IPS-18c (cell line): ENCODE data around the gene PDE3A.
"Not testable (repeated sequence)": the region's sequence is repeated elsewhere in the genome, so short reads cannot be mapped to it uniquely, and the experiment has no call there.

Experiments used
- H3K4me3 ChIP-seq: 2 replicates; pipeline ENCODE4 v1.7.0; 2013; ENCODE audit warnings: low read depth, mild to moderate bottlenecking, low read length, moderate library complexity; ENCODE audit not compliant: insufficient read depth
- H3K9me3 ChIP-seq: one replicate; pipeline ENCODE4 v1.6.1; 2013; ENCODE audit warnings: mild to moderate bottlenecking, low read length, moderate library complexity; ENCODE audit not compliant: control insufficient read depth, insufficient read depth

Gene PDE3A

GRCh38 chr12:20588042-20588441 is 219.7 kb downstream of the PDE3A start:
- no peak overlapping the region for H3K4me3 ChIP-seq
- no peaks in the 10 kb centered on the region for H3K9me3 ChIP-seq

- H3K9me3 ChIP-seq = no peaks in the 10 kb centered on the region
- H3K4me3 ChIP-seq = no peak overlapping the region
Measured at GRCh38 chr12:20590570-20590969, 222.2 kb downstream of the PDE3A start.

DNA sequence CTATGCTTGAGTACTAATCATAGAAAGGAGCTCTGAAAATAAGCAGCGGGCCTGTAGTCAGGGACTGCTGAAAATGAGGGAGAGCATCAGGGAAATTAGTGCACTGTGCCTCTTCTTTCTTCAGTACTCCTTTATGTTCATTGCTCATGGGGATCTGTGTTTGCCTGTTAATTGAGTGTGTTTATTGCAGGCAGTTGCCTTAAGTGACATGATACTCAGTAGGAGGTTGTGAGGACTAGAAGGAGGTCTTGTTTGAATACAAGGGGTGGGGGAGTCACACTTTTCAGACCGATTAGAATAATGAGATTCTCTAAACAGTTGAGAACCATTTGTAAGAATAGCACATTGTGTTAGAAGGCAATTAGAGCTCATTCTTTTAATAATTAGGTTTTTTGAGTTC is 224.2 kb downstream of the PDE3A start:
- no peaks in the 10 kb centered on the region for H3K9me3 ChIP-seq

GRCh38 chr12:20593611-20594010 is 225.3 kb downstream of the PDE3A start:
- Histone ChIP-seq H3K4me3 (no peak overlapping the region), H3K9me3 (no peaks in the 10 kb centered on the region)

More for the DNA sequence above, 224.2 kb downstream of the PDE3A start:
- no peak overlapping the region for H3K4me3 ChIP-seq

DNA sequence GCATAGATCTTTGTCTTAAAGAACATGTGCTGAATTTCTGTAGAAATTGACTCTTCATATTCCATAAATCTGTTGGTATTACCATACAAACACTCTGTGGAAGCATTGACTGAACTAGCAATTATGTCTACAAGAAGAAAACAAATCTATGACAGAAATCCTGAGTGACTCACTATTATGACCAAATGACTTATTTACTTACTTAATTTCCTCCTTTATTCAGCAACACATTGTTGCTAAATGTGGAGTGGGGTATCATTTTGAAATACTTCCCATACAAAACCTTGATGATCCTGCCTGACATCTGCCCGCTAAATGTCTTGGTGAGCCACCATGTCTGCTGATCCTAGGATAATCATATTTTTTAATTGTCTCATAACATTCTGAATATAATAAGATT is 227.7 kb downstream of the PDE3A start:
- Histone ChIP-seq H3K9me3 (no peaks in the 10 kb centered on the region), H3K4me3 (no peak overlapping the region)

DNA sequence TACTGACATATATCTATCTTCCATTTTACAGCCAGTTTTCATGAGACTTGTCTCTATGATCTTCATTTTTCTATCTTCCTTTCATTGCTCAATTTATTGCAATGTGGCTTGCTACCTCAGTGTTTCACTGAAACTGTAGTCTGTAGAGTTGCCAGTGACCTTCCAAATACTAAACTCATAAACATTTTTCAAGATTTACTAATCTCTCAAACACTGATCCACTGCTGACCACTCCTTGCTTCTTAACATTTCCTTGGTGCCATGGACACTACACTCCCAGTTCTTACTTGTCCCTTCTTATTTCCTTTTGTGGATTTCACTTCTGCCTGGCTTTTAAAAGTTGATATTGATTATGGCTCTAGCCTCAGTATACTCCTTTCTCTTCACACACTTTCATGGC is 231.4 kb downstream of the PDE3A start:
- Histone ChIP-seq H3K4me3 (no peak overlapping the region), H3K9me3 (no peaks in the 10 kb centered on the region)

DNA sequence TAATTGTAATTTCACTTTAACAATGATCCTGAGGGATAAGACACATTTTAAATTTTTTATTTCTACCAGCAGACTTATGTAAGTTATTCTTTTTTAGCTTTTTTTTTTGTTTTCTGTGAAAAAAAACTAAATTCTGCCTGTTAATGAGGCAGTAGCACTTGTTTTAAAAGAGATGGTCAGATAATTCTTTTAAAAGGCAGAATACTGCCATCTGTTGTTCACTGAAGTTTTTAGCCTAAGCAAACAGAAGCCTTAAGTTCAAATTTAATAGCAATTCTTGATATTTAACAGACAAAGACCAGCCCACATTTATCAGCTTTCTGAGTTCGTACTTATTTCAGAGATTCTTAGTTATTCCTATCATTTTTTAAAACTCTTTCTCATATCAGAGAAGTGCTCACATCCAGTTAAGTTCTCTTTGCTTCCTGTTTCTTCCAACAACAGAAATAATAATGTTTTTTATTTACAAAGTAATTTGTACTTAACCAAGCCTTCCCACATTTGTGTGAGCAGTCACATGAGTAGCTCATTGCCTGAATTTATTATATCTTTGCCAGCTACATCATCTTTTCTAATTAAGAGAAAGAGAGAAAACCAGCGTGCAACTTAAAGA is 233.4 kb downstream of the PDE3A start:
- Histone ChIP-seq H3K4me3 (no peak overlapping the region), H3K9me3 (no peaks in the 10 kb centered on the region)

GRCh38 chr12:20602641-20603391 is 234.5 kb downstream of the PDE3A start:
- Histone ChIP-seq H3K4me3 (no peak overlapping the region), H3K9me3 (no peaks in the 10 kb centered on the region)

DNA sequence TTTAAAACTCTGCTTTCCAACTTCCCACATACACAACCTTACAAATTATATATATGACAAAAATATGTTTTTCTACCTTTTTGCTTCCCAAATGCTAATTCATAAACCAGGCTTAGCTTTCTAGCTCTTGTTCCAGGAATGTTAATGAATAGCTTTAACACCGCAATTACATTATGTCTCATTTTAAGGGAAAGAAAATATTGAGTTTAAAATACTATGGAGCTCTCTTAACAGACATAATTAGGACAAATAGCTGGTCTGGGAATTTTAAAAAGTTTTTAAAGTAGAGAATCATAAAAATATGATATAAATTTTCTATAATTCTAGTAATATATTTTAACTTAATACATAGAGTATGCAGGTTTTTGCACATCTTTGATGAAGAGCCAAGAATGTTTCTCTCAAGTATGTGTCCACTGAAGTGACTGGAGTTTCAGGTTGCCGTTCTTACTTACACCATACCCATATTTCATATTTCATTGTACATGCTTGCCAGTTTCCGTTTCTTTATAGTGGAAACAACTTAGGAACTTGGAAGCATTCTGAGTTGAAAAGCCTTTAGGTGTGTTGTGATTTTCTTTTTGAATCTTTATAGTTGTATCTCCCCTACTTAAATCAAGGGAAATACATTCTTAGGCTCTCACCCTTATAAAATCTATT is 236.2 kb downstream of the PDE3A start:
- Histone ChIP-seq H3K4me3 (no peak overlapping the region), H3K9me3 (no peaks in the 10 kb centered on the region)

DNA sequence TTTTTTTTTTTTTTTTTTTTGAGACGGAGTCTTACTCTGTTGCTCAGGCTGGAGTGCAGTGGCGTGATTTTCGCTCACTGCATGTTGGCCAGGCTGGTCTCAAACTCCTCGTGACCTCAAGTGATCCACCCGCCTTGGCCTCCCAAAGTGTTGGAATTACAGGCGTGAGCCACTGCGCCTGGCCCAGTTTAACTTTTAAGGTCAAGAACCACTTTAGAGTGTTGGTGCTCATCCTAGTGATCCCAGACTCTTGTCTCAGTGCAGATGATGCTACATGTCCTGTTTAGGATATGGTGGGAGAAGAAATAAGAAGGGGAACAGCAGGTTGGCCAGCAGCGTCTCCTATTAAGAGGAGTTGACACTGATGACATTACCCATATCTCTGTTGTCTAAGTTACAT is 246.7 kb downstream of the PDE3A start:
- H3K4me3 ChIP-seq, H3K9me3 ChIP-seq: not testable (repeated sequence)

DNA sequence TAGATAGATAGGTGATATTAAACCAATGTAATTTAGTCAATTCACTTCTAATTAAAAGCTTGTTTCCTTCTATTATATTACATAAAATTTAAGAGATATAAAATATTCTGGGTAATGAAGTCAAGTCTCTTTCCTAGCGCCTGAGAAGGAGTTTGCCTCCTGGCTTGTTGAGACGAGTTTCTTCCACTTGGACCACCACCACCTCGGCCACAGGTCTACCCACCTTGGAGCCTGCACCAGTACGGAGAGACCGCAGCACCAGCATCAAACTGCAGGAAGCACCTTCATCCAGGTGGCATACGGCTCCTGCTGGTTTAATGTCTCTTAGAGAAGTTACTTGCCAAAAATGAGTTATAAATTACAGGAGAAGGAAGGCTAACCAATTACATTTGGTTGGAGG is 247.8 kb downstream of the PDE3A start:
- Histone ChIP-seq H3K9me3 (no peaks in the 10 kb centered on the region), H3K4me3 (no peak overlapping the region)

- Histone ChIP-seq H3K4me3 (no peak overlapping the region), H3K9me3 (no peaks in the 10 kb centered on the region)
Measured at GRCh38 chr12:20620261-20620660, 251.9 kb downstream of the PDE3A start.

GRCh38 chr12:20624718-20625117 is 256.4 kb downstream of the PDE3A start:
- no peaks in the 10 kb centered on the region for H3K9me3 ChIP-seq
- H3K4me3 ChIP-seq = no peak overlapping the region

- H3K4me3 ChIP-seq = no peak overlapping the region
- H3K9me3 ChIP-seq = no peaks in the 10 kb centered on the region
Measured at GRCh38 chr12:20625531-20625930, 257.2 kb downstream of the PDE3A start.

DNA sequence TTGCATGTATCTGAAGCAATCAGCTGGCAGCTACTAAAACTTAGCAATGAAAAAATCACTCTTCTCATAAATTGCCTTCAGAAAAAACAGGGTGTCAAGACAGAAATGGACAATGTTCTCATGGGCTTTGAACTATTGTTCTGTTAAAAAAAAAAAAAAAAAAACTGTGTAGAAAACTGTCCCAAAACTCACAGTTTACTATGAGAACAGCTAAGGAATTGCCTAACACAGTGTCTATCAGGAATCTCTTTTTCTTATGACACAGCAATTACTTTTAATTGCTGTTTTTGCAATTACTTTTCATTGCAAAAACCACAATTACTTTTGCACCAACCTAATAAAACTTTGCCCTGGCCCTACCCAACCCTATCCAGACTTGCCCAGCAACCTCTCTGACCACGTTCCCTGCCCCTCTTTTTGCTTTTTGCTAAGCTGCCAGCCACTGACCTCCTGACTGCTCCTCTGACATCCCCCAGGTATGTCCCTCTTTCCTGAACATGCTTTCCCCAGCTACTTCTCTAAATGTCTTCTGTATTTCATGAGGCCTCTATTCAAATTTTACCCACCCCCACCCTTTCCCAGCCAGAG is 258.8 kb downstream of the PDE3A start:
- no peak overlapping the region for H3K4me3 ChIP-seq
- H3K9me3 ChIP-seq = no peaks in the 10 kb centered on the region

DNA sequence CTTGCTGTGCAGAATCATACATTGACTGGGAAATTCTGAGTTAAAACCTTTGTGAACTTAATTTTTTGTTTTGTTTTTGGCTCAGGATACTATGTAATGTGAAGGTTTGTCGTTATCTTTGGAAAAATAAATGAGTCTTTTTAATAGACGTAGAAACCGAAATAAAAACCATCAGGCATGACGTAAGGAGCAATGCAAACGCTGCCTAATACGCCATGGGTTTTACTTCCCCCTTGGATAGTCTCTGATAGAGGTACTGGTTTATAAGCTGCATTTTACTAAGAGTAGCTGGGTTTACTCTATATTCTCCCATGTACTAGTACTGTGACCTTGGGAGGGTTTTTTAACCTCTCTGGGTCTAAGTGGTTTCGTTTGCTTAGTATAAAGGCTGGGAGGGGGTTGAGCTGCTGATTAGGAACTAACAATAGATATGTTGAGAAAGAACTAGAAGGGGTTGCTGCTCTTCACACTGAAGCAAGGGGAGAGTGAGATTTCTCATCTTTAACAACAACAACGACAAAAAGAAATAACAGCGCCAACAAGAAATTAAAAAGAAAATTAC is 260.0 kb downstream of the PDE3A start:
- H3K4me3 ChIP-seq = no peak overlapping the region
- no peaks in the 10 kb centered on the region for H3K9me3 ChIP-seq

DNA sequence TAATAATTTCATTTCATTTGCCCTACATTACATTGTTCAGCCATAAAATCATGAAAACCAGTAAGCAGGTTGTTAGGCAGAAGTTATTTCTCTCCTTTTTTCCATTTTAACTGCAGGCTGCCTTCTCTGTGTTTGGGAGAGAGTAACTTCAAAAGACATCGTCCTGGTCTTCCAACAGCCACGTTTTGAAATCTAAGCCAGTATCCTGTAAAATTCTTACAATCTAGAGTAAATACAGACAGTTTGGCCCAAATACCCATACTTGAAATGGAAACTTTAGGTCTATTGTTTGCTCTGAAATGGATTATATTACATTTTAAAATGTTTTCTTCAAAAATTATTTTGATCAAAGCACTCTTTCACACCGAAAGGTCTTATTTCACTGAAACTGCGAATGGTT is 260.7 kb downstream of the PDE3A start:
- H3K9me3 ChIP-seq = no peaks in the 10 kb centered on the region
- H3K4me3 ChIP-seq = no peak overlapping the region
